Ishikawa (cell line): ENCODE results near the gene AUTS2.

ENCODE experiments used
- CEBPB ChIP-seq: IDR thresholded peaks from 2 replicates; pipeline ENCODE4 v1.6.1; 2012
- CREB1 ChIP-seq: IDR thresholded peaks from 2 replicates; pipeline ENCODE4 v1.6.1; 2012; ENCODE audit warnings: low read depth
- EGR1 ChIP-seq: IDR thresholded peaks from 2 replicates; pipeline ENCODE4 v1.6.1; 2012
- EP300 ChIP-seq: IDR thresholded peaks from 2 replicates; pipeline ENCODE4 v1.6.1; 2012; ENCODE audit warnings: borderline replicate concordance
- FOXM1 ChIP-seq: IDR thresholded peaks from 2 replicates; pipeline ENCODE4 v1.6.1; 2012; ENCODE audit warnings: low read depth, borderline replicate concordance
- NFIC ChIP-seq: IDR thresholded peaks from 2 replicates; pipeline ENCODE4 v1.6.1; 2012
- RAD21 ChIP-seq: IDR thresholded peaks from 2 replicates; pipeline ENCODE4 v1.6.1; 2012; ENCODE audit warnings: low read depth
- TAF1 ChIP-seq: IDR thresholded peaks from 2 replicates; pipeline ENCODE4 v1.6.1; 2012; ENCODE audit warnings: low read depth, mild to moderate bottlenecking
- TCF12 ChIP-seq: IDR thresholded peaks from 2 replicates; pipeline ENCODE4 v1.6.1; 2012; ENCODE audit warnings: low read depth
- TEAD4 ChIP-seq: IDR thresholded peaks from 2 replicates; pipeline ENCODE4 v1.6.1; 2012
- YY1 ChIP-seq: IDR thresholded peaks from 2 replicates; pipeline ENCODE4 v1.6.1; 2012; ENCODE audit warnings: low read depth
- ZBTB7A ChIP-seq: IDR thresholded peaks from 2 replicates; pipeline ENCODE4 v1.6.1; 2012; ENCODE audit warnings: low read depth
- TF ChIP-seq, protein P1 (sequence below): IDR thresholded peaks from 2 replicates; pipeline ENCODE4 v1.6.1; 2012
- TF ChIP-seq, protein P2 (sequence below): IDR thresholded peaks from 2 replicates; pipeline ENCODE4 v1.6.1; 2012
- TF ChIP-seq, protein P3 (sequence below): IDR thresholded peaks from 2 replicates; pipeline ENCODE4 v1.6.1; 2012; ENCODE audit warnings: low read depth, mild to moderate bottlenecking

AUTS2 gene

DNA sequence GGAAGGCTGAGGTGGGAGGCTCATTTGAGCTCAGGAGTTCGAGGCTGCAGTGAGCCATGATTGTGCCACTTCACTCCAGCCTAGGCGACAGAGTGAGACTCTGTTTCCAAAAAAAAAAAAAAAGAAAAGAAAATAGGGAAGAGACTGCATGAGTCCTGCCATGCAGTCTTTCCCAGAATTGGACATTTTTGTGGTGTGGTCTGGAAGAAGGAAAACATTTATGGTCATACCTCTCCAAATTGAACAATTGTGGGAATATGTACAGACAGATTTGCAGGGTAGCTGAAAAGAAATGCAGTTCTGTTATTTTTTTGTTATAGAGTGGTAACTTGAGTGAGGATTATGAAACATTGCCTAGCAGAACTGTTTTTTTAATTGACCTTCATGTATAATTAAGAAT, 198.1 kb downstream of the AUTS2 start:
- TF ChIP-seq CREB1 (no peak), FOXM1 (no peak), NFIC (no peak), EP300 (no peak), ZBTB7A (no peak), TCF12 (no peak), RAD21 (no peak), TAF1 (no peak), YY1 (no peak), EGR1 (no peak), TEAD4 (no peak), CEBPB (no peak)
- TF ChIP-seq, protein P1, sequence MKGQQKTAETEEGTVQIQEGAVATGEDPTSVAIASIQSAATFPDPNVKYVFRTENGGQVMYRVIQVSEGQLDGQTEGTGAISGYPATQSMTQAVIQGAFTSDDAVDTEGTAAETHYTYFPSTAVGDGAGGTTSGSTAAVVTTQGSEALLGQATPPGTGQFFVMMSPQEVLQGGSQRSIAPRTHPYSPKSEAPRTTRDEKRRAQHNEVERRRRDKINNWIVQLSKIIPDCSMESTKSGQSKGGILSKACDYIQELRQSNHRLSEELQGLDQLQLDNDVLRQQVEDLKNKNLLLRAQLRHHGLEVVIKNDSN, result no peak
- TF ChIP-seq, protein P2, sequence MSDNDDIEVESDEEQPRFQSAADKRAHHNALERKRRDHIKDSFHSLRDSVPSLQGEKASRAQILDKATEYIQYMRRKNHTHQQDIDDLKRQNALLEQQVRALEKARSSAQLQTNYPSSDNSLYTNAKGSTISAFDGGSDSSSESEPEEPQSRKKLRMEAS, result no peak
- TF ChIP-seq, protein P3, sequence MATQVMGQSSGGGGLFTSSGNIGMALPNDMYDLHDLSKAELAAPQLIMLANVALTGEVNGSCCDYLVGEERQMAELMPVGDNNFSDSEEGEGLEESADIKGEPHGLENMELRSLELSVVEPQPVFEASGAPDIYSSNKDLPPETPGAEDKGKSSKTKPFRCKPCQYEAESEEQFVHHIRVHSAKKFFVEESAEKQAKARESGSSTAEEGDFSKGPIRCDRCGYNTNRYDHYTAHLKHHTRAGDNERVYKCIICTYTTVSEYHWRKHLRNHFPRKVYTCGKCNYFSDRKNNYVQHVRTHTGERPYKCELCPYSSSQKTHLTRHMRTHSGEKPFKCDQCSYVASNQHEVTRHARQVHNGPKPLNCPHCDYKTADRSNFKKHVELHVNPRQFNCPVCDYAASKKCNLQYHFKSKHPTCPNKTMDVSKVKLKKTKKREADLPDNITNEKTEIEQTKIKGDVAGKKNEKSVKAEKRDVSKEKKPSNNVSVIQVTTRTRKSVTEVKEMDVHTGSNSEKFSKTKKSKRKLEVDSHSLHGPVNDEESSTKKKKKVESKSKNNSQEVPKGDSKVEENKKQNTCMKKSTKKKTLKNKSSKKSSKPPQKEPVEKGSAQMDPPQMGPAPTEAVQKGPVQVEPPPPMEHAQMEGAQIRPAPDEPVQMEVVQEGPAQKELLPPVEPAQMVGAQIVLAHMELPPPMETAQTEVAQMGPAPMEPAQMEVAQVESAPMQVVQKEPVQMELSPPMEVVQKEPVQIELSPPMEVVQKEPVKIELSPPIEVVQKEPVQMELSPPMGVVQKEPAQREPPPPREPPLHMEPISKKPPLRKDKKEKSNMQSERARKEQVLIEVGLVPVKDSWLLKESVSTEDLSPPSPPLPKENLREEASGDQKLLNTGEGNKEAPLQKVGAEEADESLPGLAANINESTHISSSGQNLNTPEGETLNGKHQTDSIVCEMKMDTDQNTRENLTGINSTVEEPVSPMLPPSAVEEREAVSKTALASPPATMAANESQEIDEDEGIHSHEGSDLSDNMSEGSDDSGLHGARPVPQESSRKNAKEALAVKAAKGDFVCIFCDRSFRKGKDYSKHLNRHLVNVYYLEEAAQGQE, result no peak

DNA sequence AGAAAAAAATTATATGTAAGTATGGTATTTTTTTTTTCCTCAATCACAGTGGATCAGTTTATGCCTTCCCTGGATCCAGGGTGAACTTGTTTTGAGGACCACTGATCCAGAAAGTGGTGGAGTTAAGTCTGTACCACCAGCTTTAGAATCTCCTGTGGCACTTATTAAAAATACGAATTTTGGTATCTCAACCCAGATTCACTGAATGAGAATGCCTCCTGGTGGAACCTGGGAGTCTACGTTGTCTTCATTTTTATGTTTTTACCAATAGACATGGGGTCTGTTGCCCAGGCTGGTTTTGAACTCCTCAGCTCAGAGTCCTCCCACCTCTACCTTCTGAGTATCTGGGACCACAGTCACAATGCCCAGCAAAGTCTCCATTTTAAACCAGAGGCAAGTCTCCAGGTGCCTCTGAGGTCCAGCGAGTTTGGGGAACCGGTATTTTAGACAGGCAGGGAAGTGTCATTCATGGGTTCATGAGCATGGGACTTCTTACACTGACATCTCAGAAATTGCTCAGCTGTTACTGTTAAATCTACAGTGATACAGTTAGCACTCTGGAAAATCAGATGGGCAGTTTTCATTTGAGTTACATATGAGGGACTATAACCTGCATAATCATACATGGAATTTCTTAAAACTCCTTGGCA, 200.9 kb downstream of the AUTS2 start:
- TF ChIP-seq TAF1, result no peak
- no peak for TF ChIP-seq NFIC
- TF ChIP-seq RAD21, result no peak
- no peak for TF ChIP-seq TCF12
- no peak for TF ChIP-seq CEBPB
- no peak for TF ChIP-seq ZBTB7A
- TF ChIP-seq YY1, result no peak
- TF ChIP-seq, protein P3, result no peak
- TF ChIP-seq EP300, result no peak
- TF ChIP-seq, protein P2, result no peak
- TF ChIP-seq TEAD4, result no peak
- no peak for TF ChIP-seq FOXM1

DNA sequence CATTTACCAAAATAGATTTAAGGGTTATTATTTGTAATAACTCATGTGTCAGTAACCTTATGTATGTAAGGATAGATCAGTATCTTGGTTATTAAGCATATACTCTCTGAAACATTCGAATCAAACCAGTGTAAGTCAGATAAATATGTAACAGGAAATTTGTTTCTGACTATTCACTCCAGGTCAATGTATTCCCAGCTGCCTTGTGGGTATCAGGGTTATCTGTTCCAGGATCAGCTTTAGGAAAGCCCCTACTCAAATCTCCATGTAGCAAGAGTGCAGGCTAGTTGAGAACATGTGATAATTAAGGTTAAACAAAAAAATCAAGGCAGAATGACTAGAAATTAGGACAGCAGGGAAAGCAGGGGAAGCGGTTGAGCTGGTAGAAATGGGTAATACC, 201.7 kb downstream of the AUTS2 start:
- TF ChIP-seq, protein P3, result no peak
- TF ChIP-seq EP300, result no peak
- TF ChIP-seq TAF1, result no peak
- no peak for TF ChIP-seq EGR1
- TF ChIP-seq, protein P2, result no peak
- TF ChIP-seq NFIC, result no peak
- TF ChIP-seq TEAD4, result no peak
- no peak for TF ChIP-seq TCF12
- TF ChIP-seq FOXM1, result no peak
- TF ChIP-seq RAD21, result no peak
- TF ChIP-seq YY1, result no peak
- no peak for TF ChIP-seq ZBTB7A
- TF ChIP-seq, protein P1, result no peak
- TF ChIP-seq CEBPB, result no peak
- TF ChIP-seq CREB1, result no peak

DNA sequence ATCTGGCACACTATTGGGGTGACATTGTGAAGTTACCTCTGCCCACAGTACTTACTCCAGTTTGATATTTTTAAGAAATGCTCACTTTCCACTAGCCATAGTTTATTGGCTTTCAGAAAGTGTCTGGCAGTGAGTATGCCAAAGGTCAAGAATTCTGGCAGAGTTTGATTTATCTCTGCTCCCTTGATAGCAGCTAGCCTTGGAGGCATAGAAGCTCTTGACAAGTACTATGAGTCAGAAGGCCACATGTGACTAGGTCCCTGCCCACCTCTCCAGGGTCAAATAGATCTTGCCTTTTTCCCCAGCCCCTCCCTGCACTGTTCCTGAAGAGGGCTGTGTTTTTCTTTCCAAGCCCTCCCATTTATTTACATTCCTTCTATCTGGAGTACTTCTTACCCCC, 202.2 kb downstream of the AUTS2 start:
- TF ChIP-seq, protein P2, result no peak
- TF ChIP-seq CEBPB (no peak), YY1 (no peak), TEAD4 (no peak), RAD21 (no peak), CREB1 (no peak), EP300 (no peak), TAF1 (no peak), FOXM1 (no peak), NFIC (no peak), ZBTB7A (no peak)
- TF ChIP-seq, protein P1, result no peak
